ENCODE results near the gene FYTTD1.

DNA sequence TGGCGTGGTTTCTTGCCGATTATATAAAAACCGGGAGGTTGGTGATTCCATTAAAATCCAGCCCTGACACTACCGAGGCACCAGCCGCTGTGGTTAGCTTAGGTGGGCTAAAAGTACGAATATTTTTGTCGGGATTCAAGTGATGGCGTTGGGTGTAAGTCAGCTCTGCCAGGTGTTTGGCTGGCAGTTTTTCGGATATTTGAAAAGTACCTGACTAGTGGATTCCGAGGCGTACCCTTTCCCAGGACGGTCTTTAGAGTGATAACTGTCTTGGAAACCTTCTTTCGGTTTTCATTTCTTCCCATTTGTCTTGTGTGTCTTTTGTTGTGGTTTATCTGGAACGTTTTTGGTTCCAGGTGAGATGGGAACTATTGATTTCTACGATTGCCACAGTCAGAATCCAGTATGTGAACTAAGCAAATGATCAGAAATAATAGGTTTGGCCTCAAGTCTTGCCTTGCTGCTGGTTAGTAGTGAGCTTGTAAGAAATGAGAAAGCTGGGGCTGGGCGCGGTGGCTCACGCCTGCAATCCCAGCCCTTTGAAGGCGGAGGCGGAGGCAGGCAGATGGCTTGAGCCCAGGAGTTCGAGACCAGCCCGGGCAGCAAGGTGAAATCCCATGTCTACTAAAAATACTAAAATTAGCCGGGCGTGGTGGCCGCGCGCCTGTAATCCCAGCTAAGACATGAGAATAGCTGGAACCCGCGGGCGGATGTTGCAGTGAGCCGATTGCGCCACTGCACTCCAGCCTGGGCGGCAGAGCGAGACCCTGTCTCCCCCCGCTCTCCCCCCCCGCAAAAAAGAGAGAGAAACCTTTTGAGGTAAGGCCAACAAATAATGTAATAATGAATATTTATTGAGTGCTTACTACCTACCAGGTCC lies 1.4 kb downstream of the FYTTD1 start:
- TF ChIP-seq CTCF (conservative IDR thresholded peaks at IDR 0.05) (no peak), ZFX (IDR thresholded peaks at IDR 0.05) (no peak)

Data from C4-2B (cell line).